ENCODE measurements around the gene MVK. TPM values are rescaled to one million over a fixed set of nuclear protein-coding genes. Genes with fewer than 3 reads are reported as not detected.

MVK gene
- total and polyA plus RNA-seq, 2 of the 4 experiments (the other 2 are of a cell fraction): 6.6 to 11.5 TPM

- Histone ChIP-seq H3K4me3 (ENCODE audit: insufficient read depth, low read depth, low read length) (no peak overlapping the region), H2AFZ (replicated peaks; ENCODE audit: low read length, poor library complexity) (no peak overlapping the region), H2AK9ac (replicated peaks; ENCODE audit: low read depth, low read length, poor library complexity) (no peak overlapping the region), H4K91ac (ENCODE audit: insufficient read depth, low read depth, low read length) (no peak overlapping the region), H3K9ac (ENCODE audit: low read depth, low read length) (no peak overlapping the region), H2BK120ac (ENCODE audit: low read depth, low read length) (no peak overlapping the region), H3K4ac (ENCODE audit: low read depth, low read length) (no peak overlapping the region), H3K9me1 (ENCODE audit: insufficient read depth, low read length) (no peaks in the 10 kb centered on the region), H3K4me1 (ENCODE audit: control insufficient read depth, insufficient read depth, low read length) (no peaks in the 10 kb centered on the region), H3K56ac (ENCODE audit: extremely low read depth, insufficient read depth, low read length) (no peak overlapping the region), H3K27ac (ENCODE audit: insufficient read depth, low read length) (no peak overlapping the region), H2BK20ac (ENCODE audit: low read depth, low read length) (no peak overlapping the region), H3K18ac (ENCODE audit: low read depth, low read length) (no peak overlapping the region), H3K27me3 (ENCODE audit: control insufficient read depth, insufficient read depth, low read length) (peaks cover 38% of the 10 kb centered on the region), H4K20me1 (ENCODE audit: insufficient read depth, low read length) (no peaks in the 10 kb centered on the region), H4K5ac (ENCODE audit: low read depth, low read length) (no peak overlapping the region), H3K79me1 (ENCODE audit: low read depth in 1 of 2, low read length in 2 of 2) (no peaks in the 10 kb centered on the region), H3K36me3 (ENCODE audit: control insufficient read depth, insufficient read depth, low read length) (no peaks in the 10 kb centered on the region), H2BK15ac (ENCODE audit: low read depth, low read length) (no peak overlapping the region), H3K4me2 (ENCODE audit: low read depth, low read length) (no peak overlapping the region), H3K14ac (replicated peaks; ENCODE audit: low read depth, low read length) (no peak overlapping the region), H3K9me3 (ENCODE audit: control insufficient read depth, insufficient read depth, low read length) (no peaks in the 10 kb centered on the region), H2AK5ac (ENCODE audit: low read depth, low read length) (no peak overlapping the region), H3K23ac (ENCODE audit: low read depth, low read length) (no peak overlapping the region), H2BK5ac (ENCODE audit: low read depth, low read length, poor library complexity, severe bottlenecking) (no peak overlapping the region), H4K8ac (ENCODE audit: low read depth in 2 of 2, low read length in 2 of 2) (no peak overlapping the region)
- no CpG with 5 or more reads among the region's 11 CpGs for WGBS, 2 experiments (ENCODE audit: extremely low coverage in 2 of 2, insufficient read length in 1 of 2)
- CTCF ChIA-PET: no interaction called here
- TF ChIP-seq NFE2L2 (IDR thresholded peaks at IDR 0.05; ENCODE audit: low read depth, low read length): no peak
- TF ChIP-seq RAD21 (IDR thresholded peaks at IDR 0.05; ENCODE audit: low read length): no peak
- TF ChIP-seq POLR2A (IDR thresholded peaks at IDR 0.05; ENCODE audit: low read depth, low read length): no peak
- TF ChIP-seq, protein P1, sequence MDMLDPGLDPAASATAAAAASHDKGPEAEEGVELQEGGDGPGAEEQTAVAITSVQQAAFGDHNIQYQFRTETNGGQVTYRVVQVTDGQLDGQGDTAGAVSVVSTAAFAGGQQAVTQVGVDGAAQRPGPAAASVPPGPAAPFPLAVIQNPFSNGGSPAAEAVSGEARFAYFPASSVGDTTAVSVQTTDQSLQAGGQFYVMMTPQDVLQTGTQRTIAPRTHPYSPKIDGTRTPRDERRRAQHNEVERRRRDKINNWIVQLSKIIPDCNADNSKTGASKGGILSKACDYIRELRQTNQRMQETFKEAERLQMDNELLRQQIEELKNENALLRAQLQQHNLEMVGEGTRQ (IDR thresholded peaks at IDR 0.05; ENCODE audit: low read depth, low read length): no peak
- no peak for TF ChIP-seq SMC3 (IDR thresholded peaks at IDR 0.05; ENCODE audit: low read depth, low read length)
- TF ChIP-seq MAFK (IDR thresholded peaks at IDR 0.05; ENCODE audit: low read depth, low read length): no peak
- TF ChIP-seq, protein P2, sequence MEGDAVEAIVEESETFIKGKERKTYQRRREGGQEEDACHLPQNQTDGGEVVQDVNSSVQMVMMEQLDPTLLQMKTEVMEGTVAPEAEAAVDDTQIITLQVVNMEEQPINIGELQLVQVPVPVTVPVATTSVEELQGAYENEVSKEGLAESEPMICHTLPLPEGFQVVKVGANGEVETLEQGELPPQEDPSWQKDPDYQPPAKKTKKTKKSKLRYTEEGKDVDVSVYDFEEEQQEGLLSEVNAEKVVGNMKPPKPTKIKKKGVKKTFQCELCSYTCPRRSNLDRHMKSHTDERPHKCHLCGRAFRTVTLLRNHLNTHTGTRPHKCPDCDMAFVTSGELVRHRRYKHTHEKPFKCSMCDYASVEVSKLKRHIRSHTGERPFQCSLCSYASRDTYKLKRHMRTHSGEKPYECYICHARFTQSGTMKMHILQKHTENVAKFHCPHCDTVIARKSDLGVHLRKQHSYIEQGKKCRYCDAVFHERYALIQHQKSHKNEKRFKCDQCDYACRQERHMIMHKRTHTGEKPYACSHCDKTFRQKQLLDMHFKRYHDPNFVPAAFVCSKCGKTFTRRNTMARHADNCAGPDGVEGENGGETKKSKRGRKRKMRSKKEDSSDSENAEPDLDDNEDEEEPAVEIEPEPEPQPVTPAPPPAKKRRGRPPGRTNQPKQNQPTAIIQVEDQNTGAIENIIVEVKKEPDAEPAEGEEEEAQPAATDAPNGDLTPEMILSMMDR (conservative IDR thresholded peaks at IDR 0.05; ENCODE audit: low read depth, low read length): no peak
- TF ChIP-seq MAZ (IDR thresholded peaks at IDR 0.05; ENCODE audit: borderline replicate concordance, low read depth, low read length): no peak
- no peak for TF ChIP-seq RCOR1 (IDR thresholded peaks at IDR 0.05; ENCODE audit: insufficient replicate concordance, low read length)
- TF ChIP-seq BHLHE40 (IDR thresholded peaks at IDR 0.05; ENCODE audit: low read depth, low read length): no peak
- TF ChIP-seq FOS (IDR thresholded peaks at IDR 0.05; ENCODE audit: low read depth, low read length): no peak
- TF ChIP-seq CEBPB (IDR thresholded peaks at IDR 0.05; ENCODE audit: low read depth, low read length): no peak
- TF ChIP-seq, protein P3, sequence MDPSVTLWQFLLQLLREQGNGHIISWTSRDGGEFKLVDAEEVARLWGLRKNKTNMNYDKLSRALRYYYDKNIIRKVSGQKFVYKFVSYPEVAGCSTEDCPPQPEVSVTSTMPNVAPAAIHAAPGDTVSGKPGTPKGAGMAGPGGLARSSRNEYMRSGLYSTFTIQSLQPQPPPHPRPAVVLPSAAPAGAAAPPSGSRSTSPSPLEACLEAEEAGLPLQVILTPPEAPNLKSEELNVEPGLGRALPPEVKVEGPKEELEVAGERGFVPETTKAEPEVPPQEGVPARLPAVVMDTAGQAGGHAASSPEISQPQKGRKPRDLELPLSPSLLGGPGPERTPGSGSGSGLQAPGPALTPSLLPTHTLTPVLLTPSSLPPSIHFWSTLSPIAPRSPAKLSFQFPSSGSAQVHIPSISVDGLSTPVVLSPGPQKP (IDR thresholded peaks at IDR 0.05; ENCODE audit: borderline replicate concordance, low read depth, low read length): no peak
- no peak for TF ChIP-seq MXI1 (IDR thresholded peaks at IDR 0.05; ENCODE audit: borderline replicate concordance, low read depth, low read length)
- TF ChIP-seq CHD1 (IDR thresholded peaks at IDR 0.05; ENCODE audit: low read depth, low read length): no peak
- TF ChIP-seq RFX5 (IDR thresholded peaks at IDR 0.05; ENCODE audit: low read depth, low read length): no peak
- POLR2A ChIA-PET (ENCODE audit: unreplicated experiment): no interaction called here
- no peak for DNase-seq
- dilution Hi-C loops (cut with HindIII; ENCODE audit: low sequenced_read_pairs, unreplicated experiment) (no loop called here), in situ Hi-C loops (cut with MboI; ENCODE audit: low sequenced_read_pairs) (no loop called here), intact Hi-C loops (cut with micrococcal nuclease) (no loop called here)
- BruUV-seq (replicated peaks): no TSS peak
- ATAC-seq (ENCODE audit: low read depth): no peak
Observed at GRCh38 chr12:109645194-109645593, 71.6 kb downstream of the MVK start.
